Endothelial cell of umbilical vein (primary cell): ENCODE data around the gene PDE7B. TPM values are rescaled to one million over a fixed set of nuclear protein-coding genes. Genes with fewer than 3 reads are reported as not detected.

ENCODE experiments used
- BruUV-seq: library from RNA; stranded (reverse); fragments of 400-500 nt; replicated peaks from 2 replicates; lab custom pipeline; 2021; lab: Mats Ljungman, UMichigan
- CTCF ChIA-PET: fragments of 300-600, 350-600 bp; sonication (Branson Sonifier 250); formaldehyde crosslinking; loops from one replicate; lab custom pipeline; 2021; ENCODE audit warnings: antibody characterized with exemption, inconsistent platforms; lab: Charles Lee
- POLR2A ChIA-PET: fragments of 300-600, 350-600 bp; sonication (Branson Sonifier 250); formaldehyde crosslinking; loops from one replicate; lab custom pipeline; 2021; ENCODE audit warnings: antibody characterized with exemption, inconsistent platforms; lab: Charles Lee
- DNase-seq: peaks from one replicate; pipeline ENCODE4 v3.0.0-alpha.2; 2011; ENCODE audit warnings: low read depth, low spot score
- FAIRE-seq: peaks from 2 replicates; lab custom pipeline; 2011; peaks lifted over from hg19 to GRCh38; lab: Jason Lieb, UNC
- H2AFZ ChIP-seq: 2 replicates; pipeline ENCODE4 v1.6.0; 2012; ENCODE audit warnings: low read depth, low read length, control low read depth, inconsistent platforms
- H3K27ac ChIP-seq: 2 replicates; pipeline ENCODE4 v1.5.1; 2011; ENCODE audit warnings: low read depth, mild to moderate bottlenecking, control low read depth, low read length, moderate library complexity; ENCODE audit not compliant: insufficient read depth
- H3K27me3 ChIP-seq, 2 experiments: 2 replicates each; pipeline versions ENCODE4 v1.6.0 to v1.6.1; 2011; ENCODE audit warnings: low read length in 2 of 2, mixed read lengths in 1 of 2; ENCODE audit not compliant: control insufficient read depth in 2 of 2, insufficient read depth in 2 of 2
- H3K36me3 ChIP-seq, 2 experiments: 2 replicates in 1 of 2; 3 replicates in 1 of 2; pipeline ENCODE4 v1.5.1; 2011; ENCODE audit warnings: low read length in 2 of 2, mild to moderate bottlenecking in 1 of 2, moderate library complexity in 1 of 2; ENCODE audit not compliant: control insufficient read depth in 2 of 2, insufficient read depth in 2 of 2; ENCODE audit errors: extremely low read depth in 1 of 2
- H3K4me1 ChIP-seq: 3 replicates; pipeline ENCODE4 v1.5.1; 2011; ENCODE audit warnings: mild to moderate bottlenecking, low read length; ENCODE audit not compliant: control insufficient read depth, insufficient read depth; ENCODE audit errors: extremely low read depth
- H3K4me2 ChIP-seq: 2 replicates; pipeline ENCODE4 v1.6.1; 2011; ENCODE audit warnings: low read length, control low read depth, mixed read lengths; ENCODE audit not compliant: insufficient read depth
- H3K4me3 ChIP-seq, 3 experiments: fragments of 200-600 bp in 1 of 3; sonication (generic), shearing (Covaris generic) in 1 of 3; replicated peaks in 1 of 3; 2 replicates each; pipeline ENCODE4 v1.5.1; 2011 to 2016; ENCODE audit warnings: control low read depth in 3 of 3, low read length in 3 of 3, mild to moderate bottlenecking in 2 of 3, inconsistent platforms in 1 of 3, low read depth in 1 of 3, moderate library complexity in 1 of 3; ENCODE audit not compliant: insufficient read depth in 1 of 3
- H3K79me2 ChIP-seq: 2 replicates; pipeline ENCODE4 v1.6.0; 2012; ENCODE audit warnings: low read length, inconsistent platforms; ENCODE audit not compliant: control insufficient read depth, insufficient read depth
- H3K9ac ChIP-seq: replicated peaks from 2 replicates; pipeline ENCODE3; 2011; ENCODE audit warnings: low read length, control low read depth; ENCODE audit not compliant: insufficient read depth; ENCODE audit errors: extremely low read depth
- H3K9me1 ChIP-seq: replicated peaks from 3 replicates; pipeline ENCODE4 v1.6.0; 2011; ENCODE audit warnings: mild to moderate bottlenecking, low read length; ENCODE audit not compliant: control insufficient read depth, insufficient read depth; ENCODE audit errors: extremely low read depth
- H3K9me3 ChIP-seq: replicated peaks from 2 replicates; pipeline ENCODE4 v1.5.1; 2012; ENCODE audit warnings: low read length, inconsistent platforms; ENCODE audit not compliant: control insufficient read depth, insufficient read depth
- H4K20me1 ChIP-seq: replicated peaks from 2 replicates; pipeline ENCODE3; 2011; ENCODE audit warnings: mild to moderate bottlenecking, low read length; ENCODE audit not compliant: control insufficient read depth, insufficient read depth; ENCODE audit errors: extremely low read depth
- EZH2 ChIP-seq: IDR thresholded peaks from 2 replicates; pipeline ENCODE4 v1.6.1; 2012; ENCODE audit warnings: borderline replicate concordance, low read depth, mild to moderate bottlenecking, moderate library complexity, low read length, inconsistent platforms; ENCODE audit not compliant: severe bottlenecking
- FOS ChIP-seq: IDR thresholded peaks from 2 replicates; pipeline ENCODE4 v1.6.1; 2011; ENCODE audit warnings: mild to moderate bottlenecking, low read length, moderate library complexity, borderline replicate concordance; ENCODE audit not compliant: insufficient read depth
- GATA2 ChIP-seq: IDR thresholded peaks from 2 replicates; pipeline ENCODE4 v1.7.0; 2011; ENCODE audit warnings: low read depth, mild to moderate bottlenecking, moderate library complexity, mixed read lengths, low read length; ENCODE audit not compliant: insufficient read length, insufficient read depth
- JUN ChIP-seq: IDR thresholded peaks from 2 replicates; pipeline ENCODE4 v1.6.1; 2011; ENCODE audit warnings: borderline replicate concordance, low read depth; ENCODE audit not compliant: insufficient read length, insufficient read depth
- MAX ChIP-seq: IDR thresholded peaks from 2 replicates; pipeline ENCODE4 v1.6.1; 2011; ENCODE audit not compliant: insufficient read depth, insufficient read length
- MYC ChIP-seq: IDR thresholded peaks from one replicate; pipeline ENCODE4 v1.6.1; 2011; ENCODE audit warnings: mild to moderate bottlenecking, low read depth, low read length
- POLR2A ChIP-seq: IDR thresholded peaks from 2 replicates; pipeline ENCODE4 v1.6.1; 2012; ENCODE audit warnings: low read depth, mild to moderate bottlenecking, control low read depth, low read length
- POLR2AphosphoS5 ChIP-seq: IDR thresholded peaks from 2 replicates; pipeline ENCODE4 v1.6.1; 2012; ENCODE audit warnings: low read depth, mild to moderate bottlenecking, control low read depth, low read length, moderate library complexity; ENCODE audit not compliant: insufficient read depth
- dilution Hi-C: fragments of 300-500 bp; cut with MboI; formaldehyde crosslinking; loops from one replicate; pipeline ENCODE4 v1.15.0; 2019; ENCODE audit warnings: low sequenced_read_pairs; ENCODE audit not compliant: extremely low pct_ligation_motif_present
- intact Hi-C: fragments of 100-400 bp; cut with micrococcal nuclease; formaldehyde crosslinking; loops from one replicate; pipeline ENCODE4 v1.10.0; 2022
- polyA plus RNA-seq, 4 experiments: library from polyadenylated mRNA; depleted of rRNA in 3 of 4; stranded (reverse) in 3 of 4; unstranded in 1 of 4; fragments of >200 nt; gene quantifications; 2 replicates each; pipeline versions ENCODE4 v1.2.1 to v1.2.3, GENCODE V29; 2011 to 2012; ENCODE audit warnings: missing spikeins in 1 of 4
- total RNA-seq: library from RNA; stranded (reverse); gene quantifications from 2 replicates; pipeline ENCODE4 v1.2.3, GENCODE V29; 2021
- TF ChIP-seq, protein P1 (sequence below), 2 donors: IDR thresholded peaks; 1 replicate in 1 of 2; 2 replicates in 1 of 2; pipeline ENCODE4 v1.5.1; 2011; ENCODE audit warnings: low read length in 2 of 2, mild to moderate bottlenecking in 2 of 2, moderate library complexity in 2 of 2, control low read depth in 1 of 2, inconsistent platforms in 1 of 2, low read depth in 1 of 2; ENCODE audit not compliant: insufficient read depth in 1 of 2; ENCODE audit errors: extremely low read depth in 1 of 2

The PDE7B gene
- total and polyA plus RNA-seq, 2 donors (not counting 3 experiments of a cell fraction or from before 2014, with no cell fraction given), result 20.6 to 25.1 TPM

- DNase-seq, result no peak
- H3K27ac ChIP-seq, result no peak overlapping the region
- no peaks in the 10 kb centered on the region for H4K20me1 ChIP-seq
- H3K4me1 ChIP-seq, result no peaks in the 10 kb centered on the region
- BruUV-seq, result no TSS peak
- no peaks in the 10 kb centered on the region for H3K9me1 ChIP-seq
- H3K27me3 ChIP-seq, result peaks cover 6 to 11% of the 10 kb centered on the region in 2 experiments
- FAIRE-seq, result no peak
- intact Hi-C loops, result no loop called here
- TF ChIP-seq JUN (no peak), FOS (no peak), MAX (no peak), EZH2 (no peak), GATA2 (no peak), POLR2A (no peak), MYC (no peak), POLR2AphosphoS5 (no peak)
- TF ChIP-seq, protein P1, sequence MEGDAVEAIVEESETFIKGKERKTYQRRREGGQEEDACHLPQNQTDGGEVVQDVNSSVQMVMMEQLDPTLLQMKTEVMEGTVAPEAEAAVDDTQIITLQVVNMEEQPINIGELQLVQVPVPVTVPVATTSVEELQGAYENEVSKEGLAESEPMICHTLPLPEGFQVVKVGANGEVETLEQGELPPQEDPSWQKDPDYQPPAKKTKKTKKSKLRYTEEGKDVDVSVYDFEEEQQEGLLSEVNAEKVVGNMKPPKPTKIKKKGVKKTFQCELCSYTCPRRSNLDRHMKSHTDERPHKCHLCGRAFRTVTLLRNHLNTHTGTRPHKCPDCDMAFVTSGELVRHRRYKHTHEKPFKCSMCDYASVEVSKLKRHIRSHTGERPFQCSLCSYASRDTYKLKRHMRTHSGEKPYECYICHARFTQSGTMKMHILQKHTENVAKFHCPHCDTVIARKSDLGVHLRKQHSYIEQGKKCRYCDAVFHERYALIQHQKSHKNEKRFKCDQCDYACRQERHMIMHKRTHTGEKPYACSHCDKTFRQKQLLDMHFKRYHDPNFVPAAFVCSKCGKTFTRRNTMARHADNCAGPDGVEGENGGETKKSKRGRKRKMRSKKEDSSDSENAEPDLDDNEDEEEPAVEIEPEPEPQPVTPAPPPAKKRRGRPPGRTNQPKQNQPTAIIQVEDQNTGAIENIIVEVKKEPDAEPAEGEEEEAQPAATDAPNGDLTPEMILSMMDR (IDR thresholded peaks at IDR 0.05; ENCODE audit: extremely low read depth in 1 of 2, insufficient read depth in 1 of 2, low read depth in 1 of 2, low read length in 2 of 2), result no peak
- ChIA-PET CTCF (no interaction called here), POLR2A (no interaction called here)
- no peaks in the 10 kb centered on the region for H3K36me3 ChIP-seq
- H3K9me3 ChIP-seq, result no peaks in the 10 kb centered on the region
- no peak overlapping the region for H2AFZ ChIP-seq
- no peak overlapping the region for H3K4me2 ChIP-seq
- no peaks in the 10 kb centered on the region for H3K79me2 ChIP-seq
- dilution Hi-C loops, result no loop called here
- no peak overlapping the region for H3K9ac ChIP-seq
- no peak overlapping the region for H3K4me3 ChIP-seq
Measured at GRCh38 chr6:135828021-135828420, 23.5 kb upstream of the PDE7B start.
